Measurements from ENCODE around the gene ENTR1.

The ENTR1 gene

DNA sequence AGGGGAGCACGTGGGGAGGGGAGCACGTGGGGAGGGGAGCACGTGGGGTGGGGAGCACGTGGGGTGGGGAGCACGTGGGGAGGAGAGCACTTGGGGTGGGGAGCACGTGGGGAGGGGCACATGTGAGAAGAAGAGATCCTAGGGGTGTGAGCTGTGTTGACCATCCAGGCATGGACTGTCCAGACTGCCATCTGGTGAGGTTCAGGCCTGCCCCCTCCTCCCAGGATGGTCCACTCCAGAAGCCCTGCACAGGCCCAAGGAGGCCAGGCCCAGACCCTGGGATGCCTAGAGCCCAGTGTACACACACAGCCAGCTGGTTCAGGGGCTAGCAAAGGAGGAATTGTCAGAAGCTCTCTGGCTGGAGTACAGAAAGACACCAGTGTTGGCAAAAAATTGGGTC is 12.8 kb downstream of the ENTR1 start:
- H3K36me3 ChIP-seq (ENCODE audit: control insufficient read depth in 2 of 2, insufficient read depth in 1 of 2, low read length in 2 of 2): peaks cover 10 to 78% of the 10 kb centered on the region in 2 experiments
- H3K4me1 ChIP-seq (ENCODE audit: control insufficient read depth, insufficient read depth, low read length): no peaks in the 10 kb centered on the region
- H3K27ac ChIP-seq (ENCODE audit: extremely low read depth, low read depth, low read length): no peak overlapping the region
- TF ChIP-seq, protein P1, sequence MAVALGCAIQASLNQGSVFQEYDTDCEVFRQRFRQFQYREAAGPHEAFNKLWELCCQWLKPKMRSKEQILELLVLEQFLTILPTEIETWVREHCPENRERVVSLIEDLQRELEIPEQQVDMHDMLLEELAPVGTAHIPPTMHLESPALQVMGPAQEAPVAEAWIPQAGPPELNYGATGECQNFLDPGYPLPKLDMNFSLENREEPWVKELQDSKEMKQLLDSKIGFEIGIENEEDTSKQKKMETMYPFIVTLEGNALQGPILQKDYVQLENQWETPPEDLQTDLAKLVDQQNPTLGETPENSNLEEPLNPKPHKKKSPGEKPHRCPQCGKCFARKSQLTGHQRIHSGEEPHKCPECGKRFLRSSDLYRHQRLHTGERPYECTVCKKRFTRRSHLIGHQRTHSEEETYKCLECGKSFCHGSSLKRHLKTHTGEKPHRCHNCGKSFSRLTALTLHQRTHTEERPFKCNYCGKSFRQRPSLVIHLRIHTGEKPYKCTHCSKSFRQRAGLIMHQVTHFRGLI (tag by site-specific recombination; IDR thresholded peaks at IDR 0.05): no peak
- no peak overlapping the region for H3K4me3 ChIP-seq (ENCODE audit: low read depth, low read length)
- CTCF ChIA-PET: interaction anchor here (1.3 to 3.3 kb wide), 3 partner anchors 10 to 77 kb away, joined by 3 to 13 read pairs (median 4); no protein-coding TSS in a partner anchor
- no peaks in the 10 kb centered on the region for H3K9me3 ChIP-seq (ENCODE audit: control insufficient read depth, insufficient read depth, low read depth, low read length)
- POLR2A ChIA-PET: interaction anchor here (0.7 to 3.4 kb wide), 6 partner anchors 9 to 37 kb away, joined by 3 to 10 read pairs (median 6); partner anchors contain the start of gene DNLZ

DNA sequence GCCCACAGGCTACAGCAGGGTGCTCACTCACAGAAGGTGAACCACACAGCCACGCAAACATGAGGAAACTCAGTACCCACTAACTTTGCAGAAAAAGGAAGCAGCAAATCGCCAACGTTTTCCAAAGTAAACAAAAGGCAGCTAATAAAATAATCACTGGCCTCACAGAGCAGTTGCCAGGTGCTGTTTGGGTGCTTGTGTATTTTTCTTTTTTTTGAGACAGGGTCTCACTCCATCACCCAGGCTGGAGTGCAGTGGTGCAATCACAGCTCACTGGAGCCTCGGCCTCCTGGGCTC is 14.2 kb downstream of the ENTR1 start:
- Histone ChIP-seq H3K4me3 (ENCODE audit: low read depth, low read length) (no peak overlapping the region), H3K36me3 (ENCODE audit: control insufficient read depth in 2 of 2, insufficient read depth in 1 of 2, low read length in 2 of 2) (peaks cover 10 to 79% of the 10 kb centered on the region in 2 experiments)
- POLR2A ChIA-PET: interaction anchor here (1.1 to 3.4 kb wide), 5 partner anchors 9 to 33 kb away, joined by 3 to 10 read pairs (median 7); partner anchors contain the start of genes DNLZ, ENTR1 and PMPCA

More for the DNA sequence above, 14.2 kb downstream of the ENTR1 start:
- Histone ChIP-seq H3K27ac (ENCODE audit: extremely low read depth, low read depth, low read length) (no peak overlapping the region), H3K4me1 (ENCODE audit: control insufficient read depth, insufficient read depth, low read length) (no peaks in the 10 kb centered on the region), H3K9me3 (ENCODE audit: control insufficient read depth, insufficient read depth, low read depth, low read length) (no peaks in the 10 kb centered on the region)
- no peak for TF ChIP-seq ZNF239 (tag by site-specific recombination; IDR thresholded peaks at IDR 0.05)
- TF ChIP-seq, protein P2, sequence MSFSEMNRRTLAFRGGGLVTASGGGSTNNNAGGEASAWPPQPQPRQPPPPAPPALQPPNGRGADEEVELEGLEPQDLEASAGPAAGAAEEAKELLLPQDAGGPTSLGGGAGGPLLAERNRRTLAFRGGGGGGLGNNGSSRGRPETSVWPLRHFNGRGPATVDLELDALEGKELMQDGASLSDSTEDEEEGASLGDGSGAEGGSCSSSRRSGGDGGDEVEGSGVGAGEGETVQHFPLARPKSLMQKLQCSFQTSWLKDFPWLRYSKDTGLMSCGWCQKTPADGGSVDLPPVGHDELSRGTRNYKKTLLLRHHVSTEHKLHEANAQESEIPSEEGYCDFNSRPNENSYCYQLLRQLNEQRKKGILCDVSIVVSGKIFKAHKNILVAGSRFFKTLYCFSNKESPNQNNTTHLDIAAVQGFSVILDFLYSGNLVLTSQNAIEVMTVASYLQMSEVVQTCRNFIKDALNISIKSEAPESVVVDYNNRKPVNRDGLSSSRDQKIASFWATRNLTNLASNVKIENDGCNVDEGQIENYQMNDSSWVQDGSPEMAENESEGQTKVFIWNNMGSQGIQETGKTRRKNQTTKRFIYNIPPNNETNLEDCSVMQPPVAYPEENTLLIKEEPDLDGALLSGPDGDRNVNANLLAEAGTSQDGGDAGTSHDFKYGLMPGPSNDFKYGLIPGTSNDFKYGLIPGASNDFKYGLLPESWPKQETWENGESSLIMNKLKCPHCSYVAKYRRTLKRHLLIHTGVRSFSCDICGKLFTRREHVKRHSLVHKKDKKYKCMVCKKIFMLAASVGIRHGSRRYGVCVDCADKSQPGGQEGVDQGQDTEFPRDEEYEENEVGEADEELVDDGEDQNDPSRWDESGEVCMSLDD (tag by site-specific recombination; IDR thresholded peaks at IDR 0.05): no peak
- TF ChIP-seq KLF7 (tag by site-specific recombination; IDR thresholded peaks at IDR 0.05; ENCODE audit: borderline replicate concordance): no peak
- no peak for TF ChIP-seq ZSCAN23 (tag by site-specific recombination; IDR thresholded peaks at IDR 0.05)
- no peak for TF ChIP-seq ZNF600 (tag by site-specific recombination; IDR thresholded peaks at IDR 0.05)
- TF ChIP-seq, protein P3, sequence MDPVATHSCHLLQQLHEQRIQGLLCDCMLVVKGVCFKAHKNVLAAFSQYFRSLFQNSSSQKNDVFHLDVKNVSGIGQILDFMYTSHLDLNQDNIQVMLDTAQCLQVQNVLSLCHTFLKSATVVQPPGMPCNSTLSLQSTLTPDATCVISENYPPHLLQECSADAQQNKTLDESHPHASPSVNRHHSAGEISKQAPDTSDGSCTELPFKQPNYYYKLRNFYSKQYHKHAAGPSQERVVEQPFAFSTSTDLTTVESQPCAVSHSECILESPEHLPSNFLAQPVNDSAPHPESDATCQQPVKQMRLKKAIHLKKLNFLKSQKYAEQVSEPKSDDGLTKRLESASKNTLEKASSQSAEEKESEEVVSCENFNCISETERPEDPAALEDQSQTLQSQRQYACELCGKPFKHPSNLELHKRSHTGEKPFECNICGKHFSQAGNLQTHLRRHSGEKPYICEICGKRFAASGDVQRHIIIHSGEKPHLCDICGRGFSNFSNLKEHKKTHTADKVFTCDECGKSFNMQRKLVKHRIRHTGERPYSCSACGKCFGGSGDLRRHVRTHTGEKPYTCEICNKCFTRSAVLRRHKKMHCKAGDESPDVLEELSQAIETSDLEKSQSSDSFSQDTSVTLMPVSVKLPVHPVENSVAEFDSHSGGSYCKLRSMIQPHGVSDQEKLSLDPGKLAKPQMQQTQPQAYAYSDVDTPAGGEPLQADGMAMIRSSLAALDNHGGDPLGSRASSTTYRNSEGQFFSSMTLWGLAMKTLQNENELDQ (tag by site-specific recombination; IDR thresholded peaks at IDR 0.05; ENCODE audit: low read depth): no peak
- TF ChIP-seq FEZF1 (tag by site-specific recombination; IDR thresholded peaks at IDR 0.05): no peak
- TF ChIP-seq KLF9 (tag by site-specific recombination; IDR thresholded peaks at IDR 0.05; ENCODE audit: low read depth): no peak
- TF ChIP-seq ZEB2 (tag by site-specific recombination; IDR thresholded peaks at IDR 0.05): no peak
- TF ChIP-seq, protein P4, sequence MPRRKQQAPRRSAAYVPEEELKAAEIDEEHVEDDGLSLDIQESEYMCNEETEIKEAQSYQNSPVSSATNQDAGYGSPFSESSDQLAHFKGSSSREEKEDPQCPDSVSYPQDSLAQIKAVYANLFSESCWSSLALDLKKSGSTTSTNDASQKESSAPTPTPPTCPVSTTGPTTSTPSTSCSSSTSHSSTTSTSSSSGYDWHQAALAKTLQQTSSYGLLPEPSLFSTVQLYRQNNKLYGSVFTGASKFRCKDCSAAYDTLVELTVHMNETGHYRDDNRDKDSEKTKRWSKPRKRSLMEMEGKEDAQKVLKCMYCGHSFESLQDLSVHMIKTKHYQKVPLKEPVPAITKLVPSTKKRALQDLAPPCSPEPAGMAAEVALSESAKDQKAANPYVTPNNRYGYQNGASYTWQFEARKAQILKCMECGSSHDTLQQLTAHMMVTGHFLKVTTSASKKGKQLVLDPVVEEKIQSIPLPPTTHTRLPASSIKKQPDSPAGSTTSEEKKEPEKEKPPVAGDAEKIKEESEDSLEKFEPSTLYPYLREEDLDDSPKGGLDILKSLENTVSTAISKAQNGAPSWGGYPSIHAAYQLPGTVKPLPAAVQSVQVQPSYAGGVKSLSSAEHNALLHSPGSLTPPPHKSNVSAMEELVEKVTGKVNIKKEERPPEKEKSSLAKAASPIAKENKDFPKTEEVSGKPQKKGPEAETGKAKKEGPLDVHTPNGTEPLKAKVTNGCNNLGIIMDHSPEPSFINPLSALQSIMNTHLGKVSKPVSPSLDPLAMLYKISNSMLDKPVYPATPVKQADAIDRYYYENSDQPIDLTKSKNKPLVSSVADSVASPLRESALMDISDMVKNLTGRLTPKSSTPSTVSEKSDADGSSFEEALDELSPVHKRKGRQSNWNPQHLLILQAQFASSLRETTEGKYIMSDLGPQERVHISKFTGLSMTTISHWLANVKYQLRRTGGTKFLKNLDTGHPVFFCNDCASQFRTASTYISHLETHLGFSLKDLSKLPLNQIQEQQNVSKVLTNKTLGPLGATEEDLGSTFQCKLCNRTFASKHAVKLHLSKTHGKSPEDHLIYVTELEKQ (tag by site-specific recombination; IDR thresholded peaks at IDR 0.05; ENCODE audit: borderline replicate concordance): no peak
- TF ChIP-seq, protein P5, sequence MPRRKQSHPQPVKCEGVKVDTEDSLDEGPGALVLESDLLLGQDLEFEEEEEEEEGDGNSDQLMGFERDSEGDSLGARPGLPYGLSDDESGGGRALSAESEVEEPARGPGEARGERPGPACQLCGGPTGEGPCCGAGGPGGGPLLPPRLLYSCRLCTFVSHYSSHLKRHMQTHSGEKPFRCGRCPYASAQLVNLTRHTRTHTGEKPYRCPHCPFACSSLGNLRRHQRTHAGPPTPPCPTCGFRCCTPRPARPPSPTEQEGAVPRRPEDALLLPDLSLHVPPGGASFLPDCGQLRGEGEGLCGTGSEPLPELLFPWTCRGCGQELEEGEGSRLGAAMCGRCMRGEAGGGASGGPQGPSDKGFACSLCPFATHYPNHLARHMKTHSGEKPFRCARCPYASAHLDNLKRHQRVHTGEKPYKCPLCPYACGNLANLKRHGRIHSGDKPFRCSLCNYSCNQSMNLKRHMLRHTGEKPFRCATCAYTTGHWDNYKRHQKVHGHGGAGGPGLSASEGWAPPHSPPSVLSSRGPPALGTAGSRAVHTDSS (tag by site-specific recombination; IDR thresholded peaks at IDR 0.05): no peak
- CTCF ChIA-PET: interaction anchor here (0.7 to 3.3 kb wide), 5 partner anchors 19 to 323 kb away, joined by 3 to 13 read pairs (median 4); partner anchors contain the start of gene DNLZ

Measured in HEK293 (cell line).